HEK293T (cell line): Measurements from ENCODE around the gene MOCOS.

ENCODE experiments used
- CTCF ChIA-PET: fragments of 350-600 bp; formaldehyde crosslinking; extraction: SDS; loops from one replicate; lab custom pipeline; 2021; ENCODE audit warnings: antibody characterized with exemption, inconsistent platforms; lab: Yijun Ruan, JAX
- POLR2A ChIA-PET: fragments of 350-600 bp; formaldehyde crosslinking; extraction: SDS; loops from one replicate; lab custom pipeline; 2020; ENCODE audit warnings: antibody characterized with exemption, inconsistent platforms; lab: Yijun Ruan, JAX
- DNase-seq: peaks from one replicate; pipeline ENCODE4 v3.0.0; 2012; ENCODE audit warnings: mixed read lengths; ENCODE audit errors: extremely low spot score
- ARNT ChIP-seq: fragments of 450-650 bp; IDR thresholded peaks from 2 replicates; pipeline ENCODE4 v1.6.1; 2017; ENCODE audit warnings: mild to moderate bottlenecking
- BHLHE40 ChIP-seq: fragments of 450-650 bp; IDR thresholded peaks from 2 replicates; pipeline ENCODE4 v1.6.1; 2016; ENCODE audit warnings: mild to moderate bottlenecking, moderate library complexity, borderline replicate concordance
- CTBP1 ChIP-seq: fragments of 450-650 bp; IDR thresholded peaks from 2 replicates; pipeline ENCODE4 v1.6.1; 2016; ENCODE audit warnings: borderline replicate concordance
- ELF4 ChIP-seq: fragments of 450-650 bp; IDR thresholded peaks from 2 replicates; pipeline ENCODE4 v1.6.1; 2017; ENCODE audit warnings: antibody characterized with exemption
- FOXA1 ChIP-seq: fragments of 450-650 bp; IDR thresholded peaks from 2 replicates; pipeline ENCODE4 v1.6.1; 2016; ENCODE audit warnings: mild to moderate bottlenecking
- FOXK2 ChIP-seq: fragments of 450-650 bp; IDR thresholded peaks from 2 replicates; pipeline ENCODE4 v1.6.1; 2016; ENCODE audit warnings: mild to moderate bottlenecking
- FOXM1 ChIP-seq: fragments of 450-650 bp; IDR thresholded peaks from 2 replicates; pipeline ENCODE4 v1.6.1; 2017; ENCODE audit warnings: mild to moderate bottlenecking, borderline replicate concordance
- HDGF ChIP-seq: fragments of 450-650 bp; IDR thresholded peaks from 2 replicates; pipeline ENCODE4 v1.6.1; 2017; ENCODE audit warnings: antibody characterized with exemption, borderline replicate concordance
- L3MBTL2 ChIP-seq: fragments of 450-650 bp; conservative IDR thresholded peaks from 2 replicates; pipeline ENCODE4 v1.6.1; 2016; ENCODE audit warnings: mild to moderate bottlenecking
- LEF1 ChIP-seq: fragments of 450-650 bp; IDR thresholded peaks from 2 replicates; pipeline ENCODE4 v1.6.1; 2017; ENCODE audit warnings: mild to moderate bottlenecking, borderline replicate concordance
- NFRKB ChIP-seq: fragments of 450-650 bp; IDR thresholded peaks from 2 replicates; pipeline ENCODE4 v1.6.1; 2016; ENCODE audit warnings: mild to moderate bottlenecking, moderate library complexity
- PKNOX1 ChIP-seq: fragments of 450-650 bp; IDR thresholded peaks from 2 replicates; pipeline ENCODE4 v1.6.1; 2016
- SP1 ChIP-seq: fragments of 450-650 bp; IDR thresholded peaks from 2 replicates; pipeline ENCODE4 v1.6.1; 2017
- SUZ12 ChIP-seq: fragments of 450-650 bp; IDR thresholded peaks from 2 replicates; pipeline ENCODE4 v1.6.1; 2016; ENCODE audit warnings: mild to moderate bottlenecking
- TARDBP ChIP-seq: fragments of 450-650 bp; IDR thresholded peaks from 2 replicates; pipeline ENCODE4 v1.6.1; 2016
- ZNF384 ChIP-seq: fragments of 450-650 bp; IDR thresholded peaks from 2 replicates; pipeline ENCODE4 v1.6.1; 2016

Gene MOCOS

GRCh38 chr18:36264283-36264682 lies 77.0 kb downstream of the MOCOS start:
- ChIA-PET POLR2A (no interaction called here), CTCF (interaction anchor here (0.5 to 0.7 kb wide), 2 partner anchors 123 to 168 kb away, joined by 5 to 8 read pairs; no protein-coding TSS in a partner anchor)
- no peak for DNase-seq
- TF ChIP-seq ARNT, result no peak

GRCh38 chr18:36265015-36265414 lies 77.7 kb downstream of the MOCOS start:
- no peak for DNase-seq
- CTCF ChIA-PET, result no interaction called here
- TF ChIP-seq SP1 (no peak), ZNF384 (no peak), FOXA1 (no peak)
- POLR2A ChIA-PET, result interaction anchor here (0.6 kb wide), 1 partner anchor 102 kb away, joined by 3 read pairs; no protein-coding TSS in a partner anchor

DNA sequence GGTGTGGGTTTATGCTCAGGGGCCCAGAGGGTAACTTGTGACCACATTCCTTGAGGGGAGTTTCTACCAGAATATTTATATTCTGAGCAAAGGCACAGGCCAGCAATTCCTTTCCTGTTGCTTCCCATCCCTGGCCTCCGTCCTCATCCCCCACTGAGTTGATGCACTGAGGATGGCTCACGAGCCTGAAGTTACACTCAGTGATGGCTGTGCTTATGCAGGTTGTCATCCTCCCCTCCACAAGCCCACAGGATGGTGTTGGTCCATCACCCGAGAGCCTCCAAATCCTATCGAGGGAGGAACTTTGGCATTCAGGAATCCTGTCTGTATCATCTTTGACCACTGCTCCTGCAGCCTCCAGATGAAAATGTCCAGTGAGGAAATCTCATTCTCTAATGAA lies 81.9 kb downstream of the MOCOS start:
- ChIA-PET CTCF (no interaction called here), POLR2A (no interaction called here)
- TF ChIP-seq ARNT, result no peak
- TF ChIP-seq L3MBTL2, result no peak
- TF ChIP-seq FOXA1, result no peak
- TF ChIP-seq SP1, result no peak
- no peak for TF ChIP-seq CTBP1
- no peak for TF ChIP-seq PKNOX1
- no peak for DNase-seq

GRCh38 chr18:36271153-36271552 lies 83.9 kb downstream of the MOCOS start:
- TF ChIP-seq ELF4 (no peak), CTBP1 (no peak), LEF1 (no peak)
- POLR2A ChIA-PET, result no interaction called here
- no peak for DNase-seq
- CTCF ChIA-PET, result interaction anchor here (0.7 to 1.1 kb wide), 2 partner anchors 11 to 320 kb away, joined by 3 to 4 read pairs; no protein-coding TSS in a partner anchor

- TF ChIP-seq BHLHE40 (no peak), SP1 (no peak)
- DNase-seq, result no peak
- ChIA-PET CTCF (no interaction called here), POLR2A (no interaction called here)
Measured at GRCh38 chr18:36273347-36273746, 86.0 kb downstream of the MOCOS start.

DNA sequence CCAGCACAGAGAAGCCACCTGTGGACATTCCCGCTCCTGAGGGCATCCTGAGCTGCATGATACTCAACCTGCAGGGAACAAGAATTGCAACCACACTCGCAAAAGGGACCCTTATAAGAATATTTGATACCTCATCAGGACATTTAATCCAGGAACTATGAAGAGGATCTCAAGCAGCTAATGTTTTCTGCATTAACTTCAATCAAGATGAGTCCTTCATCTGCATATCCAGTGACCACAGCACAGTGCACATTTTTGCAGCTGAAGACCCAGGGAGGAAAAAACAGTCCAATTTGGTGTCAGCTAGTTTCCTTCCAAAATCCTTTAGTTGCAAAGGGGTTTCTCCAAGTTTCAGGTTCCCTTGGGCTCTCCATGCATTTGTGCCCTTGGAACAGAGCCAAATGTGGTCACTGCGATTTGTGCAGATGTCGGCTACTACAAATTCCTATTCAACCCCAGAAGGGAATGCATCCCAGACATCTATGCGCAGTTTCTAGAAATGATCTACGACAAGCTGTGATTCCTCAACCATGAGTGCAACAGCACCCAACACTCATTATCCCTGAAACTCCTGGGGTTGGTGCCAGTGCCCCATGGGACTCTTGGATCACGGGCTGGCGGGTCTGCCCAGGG lies 86.9 kb downstream of the MOCOS start:
- DNase-seq, result no peak
- CTCF ChIA-PET, result no interaction called here
- TF ChIP-seq PKNOX1, result no peak
- TF ChIP-seq NFRKB, result no peak
- TF ChIP-seq FOXA1, result no peak
- TF ChIP-seq LEF1, result no peak
- TF ChIP-seq TARDBP, result no peak
- TF ChIP-seq SP1, result no peak
- no peak for TF ChIP-seq FOXK2
- TF ChIP-seq ARNT, result no peak
- TF ChIP-seq SUZ12, result no peak
- no peak for TF ChIP-seq HDGF
- TF ChIP-seq FOXM1, result no peak
- TF ChIP-seq L3MBTL2, result no peak
- no peak for TF ChIP-seq ELF4
- no peak for TF ChIP-seq BHLHE40
- POLR2A ChIA-PET, result no interaction called here

- TF ChIP-seq NFRKB (no peak), L3MBTL2 (no peak), PKNOX1 (no peak)
- ChIA-PET CTCF (no interaction called here), POLR2A (no interaction called here)
- no peak for DNase-seq
Measured at GRCh38 chr18:36275561-36275960, 88.3 kb downstream of the MOCOS start.

GRCh38 chr18:36279001-36279400 lies 91.7 kb downstream of the MOCOS start:
- no peak for DNase-seq
- TF ChIP-seq CTBP1, result no peak
- TF ChIP-seq LEF1, result no peak
- no peak for TF ChIP-seq ARNT
- TF ChIP-seq SP1, result no peak
- TF ChIP-seq ZNF384, result no peak
- no peak for TF ChIP-seq PKNOX1
- TF ChIP-seq L3MBTL2, result no peak
- no peak for TF ChIP-seq FOXM1
- ChIA-PET CTCF (interaction anchor here (0.7 to 2.2 kb wide), 2 partner anchors 261 to 902 kb away, joined by 3 to 7 read pairs; partner anchors contain the start of gene ZNF396), POLR2A (no interaction called here)
